OCI-LY7 (cell line): ENCODE data around the gene HID1. TPM values are rescaled to one million over a fixed set of nuclear protein-coding genes. Genes with fewer than 3 reads are reported as not detected.
A peak's percentile ranks its signal among the peaks of the same experiment; 100 is the strongest.

Experiments
- BruUV-seq: library from RNA; stranded (reverse); fragments of 400-500 nt; replicated peaks from 2 replicates; lab custom pipeline; 2021; lab: Mats Ljungman, UMichigan
- CTCF ChIA-PET: fragments of 300-600 bp; sonication (Branson Sonifier 250); formaldehyde crosslinking; loops from one replicate; lab custom pipeline; 2022; ENCODE audit warnings: antibody characterized with exemption; ENCODE audit not compliant: unreplicated experiment; lab: Charles Lee
- POLR2A ChIA-PET: fragments of 300-600 bp; sonication (Branson Sonifier 250); formaldehyde crosslinking; loops from one replicate; lab custom pipeline; 2022; ENCODE audit warnings: antibody characterized with exemption; lab: Charles Lee
- DNase-seq: peaks from one replicate; pipeline ENCODE4 v3.0.0-alpha.2; 2015; ENCODE audit warnings: low spot score
- H2AFZ ChIP-seq: fragments of 200-600 bp; sonication (generic), shearing (Covaris generic); 2 replicates; pipeline ENCODE4 v1.6.1; 2014; ENCODE audit warnings: mild to moderate bottlenecking, antibody characterized with exemption, low read length, moderate library complexity
- H3K27ac ChIP-seq: fragments of 200-600 bp; sonication (generic); 2 replicates; pipeline ENCODE4 v1.5.1; 2014; ENCODE audit warnings: mixed run types, low read depth, mild to moderate bottlenecking, moderate library complexity, low read length, inconsistent platforms; ENCODE audit not compliant: poor library complexity, severe bottlenecking
- H3K36me3 ChIP-seq: fragments of 200-600 bp; sonication (generic); 2 replicates; pipeline ENCODE4 v1.6.1; 2014; ENCODE audit warnings: mild to moderate bottlenecking, antibody characterized with exemption, low read length, moderate library complexity, mixed read lengths; ENCODE audit not compliant: insufficient read depth
- H3K4me1 ChIP-seq: fragments of 200-600 bp; sonication (generic); 2 replicates; pipeline ENCODE4 v1.5.1; 2014; ENCODE audit warnings: mild to moderate bottlenecking, low read length; ENCODE audit not compliant: insufficient read depth, poor library complexity, severe bottlenecking
- H3K4me2 ChIP-seq: fragments of 200-600 bp; sonication (generic); 2 replicates; pipeline ENCODE4 v1.6.1; 2014; ENCODE audit warnings: mild to moderate bottlenecking, low read length
- H3K4me3 ChIP-seq: fragments of 200-600 bp; sonication (generic); 2 replicates; pipeline ENCODE4 v1.5.1; 2014; ENCODE audit warnings: mild to moderate bottlenecking, low read depth, low read length; ENCODE audit not compliant: poor library complexity, severe bottlenecking
- H3K79me2 ChIP-seq: fragments of 200-600 bp; sonication (generic); 2 replicates; pipeline ENCODE4 v1.6.1; 2016; ENCODE audit warnings: low read depth, mild to moderate bottlenecking, low read length, moderate library complexity, mixed read lengths; ENCODE audit not compliant: insufficient read depth
- H3K9me2 ChIP-seq: fragments of 200-600 bp; sonication (generic); 2 replicates; pipeline ENCODE4 v1.6.1; 2016; ENCODE audit warnings: mild to moderate bottlenecking, low read length, mixed read lengths; ENCODE audit not compliant: insufficient read depth
- H3K9me3 ChIP-seq: fragments of 200-600 bp; sonication (generic); 2 replicates; pipeline ENCODE4 v1.6.1; 2014; ENCODE audit warnings: mild to moderate bottlenecking, mixed run types, low read length, mixed read lengths
- H4K20me1 ChIP-seq: fragments of 200-600 bp; sonication (generic); 2 replicates; pipeline ENCODE4 v1.6.1; 2014; ENCODE audit warnings: mild to moderate bottlenecking, antibody characterized with exemption, low read length, moderate library complexity, mixed read lengths; ENCODE audit not compliant: insufficient read depth
- CTCF ChIP-seq: fragments of 200-600 bp; sonication (generic); conservative IDR thresholded peaks from 2 replicates; pipeline ENCODE4 v1.5.1; 2014; ENCODE audit warnings: mild to moderate bottlenecking, antibody characterized with exemption, low read length, moderate library complexity, mixed read lengths
- EZH2phosphoT487 ChIP-seq: fragments of 200-600 bp; sonication (generic); IDR thresholded peaks from 2 replicates; pipeline ENCODE4 v1.6.1; 2018; ENCODE audit warnings: low read depth, borderline replicate concordance, mild to moderate bottlenecking, mixed run types, antibody characterized with exemption, low read length, moderate library complexity, mixed read lengths
- intact Hi-C: fragments of 100-400 bp; cut with micrococcal nuclease; formaldehyde crosslinking; loops from one replicate; pipeline ENCODE4 v1.10.0; 2022; ENCODE audit not compliant: unreplicated experiment
- total RNA-seq, 2 experiments: library from RNA; depleted of rRNA in 1 of 2; stranded (reverse); fragments of >200 nt in 1 of 2; shearing (Covaris generic) in 1 of 2; gene quantifications; 2 replicates each; pipeline ENCODE4 v1.2.3, GENCODE V29; 2014 to 2022

Gene HID1
- total RNA-seq, 2 experiments from 2014 or later = 0.35 to 8.5 TPM

- Histone ChIP-seq H2AFZ (no peak overlapping the region), H3K9me3 (no peaks in the 10 kb centered on the region), H3K36me3 (no peaks in the 10 kb centered on the region), H3K4me3 (no peak overlapping the region), H3K4me2 (no peak overlapping the region), H3K79me2 (no peaks in the 10 kb centered on the region), H3K4me1 (peaks cover 7% of the 10 kb centered on the region), H4K20me1 (no peaks in the 10 kb centered on the region), H3K9me2 (no peaks in the 10 kb centered on the region), H3K27ac (no peak overlapping the region)
- CTCF ChIA-PET = interaction anchor here (0.6 to 2.3 kb wide), 6 partner anchors 10 to 101 kb away, joined by 3 to 26 read pairs (median 4); partner anchors contain the start of genes HID1 and MRPL58
- DNase-seq = no peak
- no TSS peak for BruUV-seq
- intact Hi-C loops = no loop called here
- POLR2A ChIA-PET = interaction anchor here (0.7 kb wide), 1 partner anchor 34 kb away, joined by 3 read pairs; no protein-coding TSS in a partner anchor
- TF ChIP-seq CTCF (no peak), EZH2phosphoT487 (no peak)
These were observed 9.8 kb downstream of the HID1 start for GRCh38 chr17:74962622-74963394.

DNA sequence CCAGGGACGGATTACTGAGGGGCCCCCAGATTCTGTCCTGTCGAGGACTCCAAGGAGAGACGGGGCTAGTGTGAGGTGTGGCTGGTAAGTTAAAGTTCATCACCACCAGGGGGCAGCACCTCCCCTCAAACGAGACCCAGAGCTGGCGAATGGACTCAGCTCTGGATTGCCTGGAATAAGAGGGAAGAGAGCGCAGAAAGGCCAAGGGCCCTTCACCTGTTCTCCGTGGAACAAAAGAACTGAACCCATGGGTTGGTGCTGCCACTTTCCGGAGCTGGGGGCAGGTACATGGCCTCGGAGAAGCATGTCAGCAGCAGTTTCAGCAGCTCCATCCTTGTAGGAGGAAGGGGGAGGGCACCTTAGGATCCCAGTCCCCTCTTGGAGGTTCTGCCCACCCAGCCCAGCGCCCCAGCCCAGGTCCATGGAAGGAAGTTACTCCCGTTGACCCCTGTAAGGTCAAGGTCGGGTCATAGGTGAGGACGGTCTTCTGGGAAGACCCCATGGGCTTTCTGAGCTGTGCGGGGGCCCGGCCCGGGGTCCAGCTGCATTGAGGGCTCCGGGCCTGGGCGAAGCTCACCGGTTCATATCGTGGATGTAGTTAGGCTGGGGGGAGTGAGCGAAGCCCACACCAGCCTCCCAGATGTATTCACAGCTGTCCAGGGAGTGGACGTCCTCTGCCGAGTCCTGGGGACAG lies 10.8 kb downstream of the HID1 start:
- H3K9me2 ChIP-seq = no peaks in the 10 kb centered on the region
- no peak overlapping the region for H3K27ac ChIP-seq
- DNase-seq = peak; percentile 90
- H3K9me3 ChIP-seq = no peaks in the 10 kb centered on the region
- POLR2A ChIA-PET = interaction anchor here (0.5 to 2.2 kb wide), 9 partner anchors 10 to 444 kb away, joined by 3 to 16 read pairs (median 4); partner anchors contain the start of genes GRB2 and MRPL58
- H4K20me1 ChIP-seq = no peaks in the 10 kb centered on the region
- no TSS peak for BruUV-seq
- intact Hi-C loops = loop anchor here (1.0 to 2.0 kb wide), 4 partner anchors 44 to 239 kb away; partner anchors contain the start of genes ARMC7, ATP5PD and KCTD2
- H2AFZ ChIP-seq = no peak overlapping the region
- peak; percentile 95 for TF ChIP-seq CTCF
- no peak for TF ChIP-seq EZH2phosphoT487
- H3K4me1 ChIP-seq = peaks cover 7% of the 10 kb centered on the region
- H3K4me3 ChIP-seq = no peak overlapping the region
- CTCF ChIA-PET = interaction anchor here (0.6 to 2.3 kb wide), 21 partner anchors 10 to 279 kb away, joined by 3 to 26 read pairs (median 4); partner anchors contain the start of genes CDR2L, HID1 and MRPL58
- H3K36me3 ChIP-seq = no peaks in the 10 kb centered on the region
- H3K4me2 ChIP-seq = no peak overlapping the region
- H3K79me2 ChIP-seq = no peaks in the 10 kb centered on the region
